SK-N-SH (cell line): ENCODE measurements around the gene PRICKLE3. TPM values are rescaled to one million over a fixed set of nuclear protein-coding genes. Genes with fewer than 3 reads are reported as not detected.
A peak's percentile ranks its signal among the peaks of the same experiment; 100 is the strongest.

Experiments used
- CTCF ChIA-PET: fragments of 300-600, 350-600 bp; formaldehyde crosslinking; extraction: SDS; loops from one replicate; lab custom pipeline; 2021; lab: Yijun Ruan, JAX
- POLR2A ChIA-PET: fragments of 350-600 bp; sonication (Branson Sonifier 250); formaldehyde crosslinking; extraction: SDS; loops from one replicate; lab custom pipeline; 2020; ENCODE audit warnings: antibody characterized with exemption, inconsistent platforms; lab: Yijun Ruan, JAX
- DNase-seq: peaks from one replicate; pipeline ENCODE4 v3.0.0; 2012
- H2AFZ ChIP-seq: fragments of 200-600 bp; sonication (generic); 2 replicates; pipeline ENCODE4 v1.8.1; 2016; ENCODE audit warnings: antibody characterized with exemption, mild to moderate bottlenecking, low read depth
- H3F3A ChIP-seq: fragments of 200-600 bp; sonication (generic); replicated peaks from 2 replicates; pipeline ENCODE3; 2016; ENCODE audit warnings: antibody characterized with exemption, mild to moderate bottlenecking; ENCODE audit not compliant: insufficient read depth
- H3K27ac ChIP-seq, 2 experiments: fragments of 200-500 bp in 1 of 2; fragments of 200-600 bp in 1 of 2; sonication (Bioruptor generic) in 1 of 2; sonication (generic), shearing (Covaris generic) in 1 of 2; 2 replicates each; pipeline versions ENCODE4 v1.5.1 to v1.6.1; 2014 to 2016; ENCODE audit warnings: low read depth in 2 of 2, inconsistent platforms in 1 of 2, low read length in 1 of 2, mild to moderate bottlenecking in 1 of 2, mixed read lengths in 1 of 2
- H3K27me3 ChIP-seq: fragments of 200-600 bp; sonication (generic), shearing (Covaris generic); 2 replicates; pipeline ENCODE4 v1.6.1; 2016; ENCODE audit warnings: mixed run types; ENCODE audit not compliant: insufficient read depth
- H3K36me3 ChIP-seq, 2 experiments: fragments of 200-500 bp in 1 of 2; fragments of 200-600 bp in 1 of 2; sonication (Bioruptor generic) in 1 of 2; sonication (generic) in 1 of 2; replicated peaks in 1 of 2; 2 replicates each; pipeline versions ENCODE3 to v1.5.1; 2014 to 2016; ENCODE audit warnings: low read length in 1 of 2, mild to moderate bottlenecking in 1 of 2; ENCODE audit not compliant: insufficient read depth in 2 of 2, control insufficient read depth in 1 of 2
- H3K4me1 ChIP-seq, 2 experiments: fragments of 200-500 bp in 1 of 2; fragments of 200-600 bp in 1 of 2; sonication (Bioruptor generic) in 1 of 2; sonication (generic), shearing (Covaris generic) in 1 of 2; 2 replicates each; pipeline versions ENCODE4 v1.5.1 to v1.6.1; 2014 to 2016; ENCODE audit warnings: low read depth in 1 of 2, low read length in 1 of 2, mixed run types in 1 of 2; ENCODE audit not compliant: insufficient read depth in 2 of 2, control insufficient read depth in 1 of 2
- H3K4me2 ChIP-seq: fragments of 200-600 bp; sonication (generic), shearing (Covaris generic); 2 replicates; pipeline ENCODE4 v1.6.1; 2017; ENCODE audit warnings: mixed run types
- H3K4me3 ChIP-seq, 2 experiments: fragments of 200-500 bp in 1 of 2; fragments of 200-600 bp in 1 of 2; sonication (Bioruptor generic) in 1 of 2; sonication (generic), shearing (Covaris generic) in 1 of 2; 2 replicates each; pipeline versions ENCODE4 v1.5.1 to v1.8.1; 2014 to 2016; ENCODE audit warnings: low read depth in 2 of 2, inconsistent platforms in 1 of 2, low read length in 1 of 2, mild to moderate bottlenecking in 1 of 2, mixed read lengths in 1 of 2, moderate library complexity in 1 of 2
- H3K79me2 ChIP-seq: fragments of 200-600 bp; sonication (generic); 2 replicates; pipeline ENCODE4 v1.8.1; 2017; ENCODE audit warnings: mild to moderate bottlenecking; ENCODE audit not compliant: insufficient read depth
- H3K9ac ChIP-seq: fragments of 200-600 bp; sonication (generic); 2 replicates; pipeline ENCODE4 v1.6.1; 2017; ENCODE audit warnings: mixed run types
- H3K9me2 ChIP-seq: fragments of 200-600 bp; sonication (generic); 2 replicates; pipeline ENCODE4 v1.6.1; 2017; ENCODE audit warnings: mixed run types
- H3K9me3 ChIP-seq: fragments of 200-600 bp; sonication (generic); 2 replicates; pipeline ENCODE4 v1.6.1; 2017; ENCODE audit warnings: mixed run types, mild to moderate bottlenecking, moderate library complexity
- H4K20me1 ChIP-seq: fragments of 200-600 bp; sonication (generic); 2 replicates; pipeline ENCODE4 v1.6.1; 2017; ENCODE audit warnings: mild to moderate bottlenecking, mixed run types; ENCODE audit not compliant: insufficient read depth
- CTCF ChIP-seq: fragments of 200-600 bp; sonication (generic); IDR thresholded peaks from 2 replicates; pipeline ENCODE4 v1.6.1; 2017; ENCODE audit warnings: antibody characterized with exemption, mild to moderate bottlenecking, moderate library complexity
- FOXJ3 ChIP-seq: sonication (generic); formaldehyde crosslinking; IDR thresholded peaks from 2 replicates; pipeline ENCODE4 v1.5.1; 2020; ENCODE audit warnings: mild to moderate bottlenecking, missing genetic modification reagents
- FOXM1 ChIP-seq: IDR thresholded peaks from 2 replicates; pipeline ENCODE4 v1.4.0; 2012; ENCODE audit warnings: low read depth, mild to moderate bottlenecking
- GABPA ChIP-seq: IDR thresholded peaks from 2 replicates; pipeline ENCODE4 v1.4.0; 2012; ENCODE audit warnings: low read depth, mild to moderate bottlenecking
- NFIC ChIP-seq: IDR thresholded peaks from 2 replicates; pipeline ENCODE4 v1.4.0; 2012; ENCODE audit warnings: borderline replicate concordance
- NRF1 ChIP-seq: IDR thresholded peaks from 2 replicates; pipeline ENCODE4 v1.6.1; 2012; ENCODE audit warnings: low read depth, mild to moderate bottlenecking, low read length
- PBX3 ChIP-seq: IDR thresholded peaks from 2 replicates; pipeline ENCODE4; 2012
- POLR2AphosphoS5 ChIP-seq: IDR thresholded peaks from 2 replicates; pipeline ENCODE4 v1.6.1; 2012; ENCODE audit warnings: low read depth, low read length
- RAD21 ChIP-seq: IDR thresholded peaks from 2 replicates; pipeline ENCODE4 v1.6.1; 2012; ENCODE audit warnings: mild to moderate bottlenecking, low read length
- RCOR1 ChIP-seq: fragments of 150-350 bp; IDR thresholded peaks from 2 replicates; pipeline ENCODE4 v1.6.1; 2017; ENCODE audit warnings: antibody characterized with exemption, low read length
- REST ChIP-seq: IDR thresholded peaks from 2 replicates; pipeline ENCODE4 v1.6.1; 2012; ENCODE audit warnings: mild to moderate bottlenecking, low read depth, low read length, moderate library complexity
- RFX5 ChIP-seq: IDR thresholded peaks from 2 replicates; pipeline ENCODE4 v1.6.1; 2012; ENCODE audit warnings: mild to moderate bottlenecking, improper control_type of control experiment, low read length
- SIN3A ChIP-seq: IDR thresholded peaks from 2 replicates; pipeline ENCODE4 v1.6.1; 2012; ENCODE audit warnings: low read depth, mild to moderate bottlenecking, low read length, moderate library complexity, borderline replicate concordance
- SMC3 ChIP-seq: IDR thresholded peaks from 2 replicates; pipeline ENCODE4 v1.6.1; 2012; ENCODE audit warnings: low read depth, low read length, improper control_type of control experiment
- TCF12 ChIP-seq: IDR thresholded peaks from 2 replicates; pipeline ENCODE4 v1.4.0; 2012
- USF1 ChIP-seq: IDR thresholded peaks from 2 replicates; pipeline ENCODE4 v1.4.0; 2012; ENCODE audit warnings: low read depth, borderline replicate concordance
- WGBS: methylation state at CpG from one replicate; pipeline ENCODE4 v1.1.6; 2017; ENCODE audit warnings: low lambda C conversion rate; 5-methylcytosine and 5-hydroxymethylcytosine counted together
- polyA plus RNA-seq, 3 experiments: library from polyadenylated mRNA; depleted of rRNA; stranded (reverse); fragments of >200 nt; gene quantifications; 2 replicates each; pipeline ENCODE4 v1.2.3, GENCODE V29; 2012

PRICKLE3 gene
- polyA plus RNA-seq, 1 of the 3 experiments (the other 2 are of a cell fraction) = 0.07 TPM

GRCh38 chrX:49164589-49165360 is 21.4 kb downstream of the PRICKLE3 start (continued):
- TF ChIP-seq REST (no peak), FOXJ3 (no peak), RFX5 (no peak), SIN3A (no peak), USF1 (no peak), CTCF (no peak), GABPA (no peak)
- TF ChIP-seq, all 33 proteins: peak for 0

GRCh38 chrX:49163555-49164419 is 22.4 kb downstream of the PRICKLE3 start:
- 0 out of 2 replicates have a peak overlapping the region, but pooled peaks have one; percentile 65 for H2AFZ ChIP-seq
- H3K4me2 ChIP-seq = 0 out of 2 replicates have a peak overlapping the region, but pooled peaks have one; percentile 33
- H3K9ac ChIP-seq = peak overlapping the region; percentile 58
- peaks cover 9% of the 10 kb centered on the region for H3F3A ChIP-seq
- 25% methylated on average over 19 of the region's 69 CpGs for WGBS
- peak overlapping the region; percentile 60 to 72 for H3K27ac ChIP-seq
- no peaks in the 10 kb centered on the region for H3K36me3 ChIP-seq
- no peaks in the 10 kb centered on the region for H3K9me3 ChIP-seq
- no peaks in the 10 kb centered on the region for H3K79me2 ChIP-seq
- ChIA-PET CTCF (interaction anchor here (0.7 to 1.2 kb wide), 5 partner anchors 15 to 1308 kb away, joined by 3 to 4 read pairs (median 3); no protein-coding TSS in a partner anchor), POLR2A (interaction anchor here (0.7 kb wide), 1 partner anchor 8 kb away, joined by 5 read pairs; the partner anchor contains the start of gene PLP2)
- peaks cover 4 to 11% of the 10 kb centered on the region in 2 experiments; a peak in 1 of 4 replicates for H3K4me1 ChIP-seq
- DNase-seq = peak; percentile 90
- no peaks in the 10 kb centered on the region for H3K9me2 ChIP-seq
- H4K20me1 ChIP-seq = no peaks in the 10 kb centered on the region
- H3K27me3 ChIP-seq = no peaks in the 10 kb centered on the region; the same call in 1 of the 2 replicates
- H3K4me3 ChIP-seq = peak overlapping the region; percentile 23 to 38; a peak in 3 of 4 replicates
- peak; percentile 54 for TF ChIP-seq CTCF
- TF ChIP-seq PBX3 = peak; percentile 46
- no peak for TF ChIP-seq TCF12
- TF ChIP-seq RAD21 = peak; percentile 40; the same call in 1 of the 2 replicates
- no peak for TF ChIP-seq USF1
- no peak for TF ChIP-seq RCOR1
- peak; percentile 51 for TF ChIP-seq SMC3
- no peak for TF ChIP-seq FOXM1
- TF ChIP-seq NFIC = no peak
- no peak for TF ChIP-seq GABPA
- TF ChIP-seq NRF1 = peak; percentile 77
- no peak for TF ChIP-seq POLR2AphosphoS5
- no peak for TF ChIP-seq FOXJ3
